Nephron (organoid): ENCODE data around the gene FTSJ3.

Experiments used
- H3K27ac Mint-ChIP-seq, 3 experiments: 2 replicates each; pipeline ENCODE4 v1.8.0; 2020; ENCODE audit warnings: mixed read lengths in 3 of 3, mild to moderate bottlenecking in 2 of 3, moderate library complexity in 1 of 3
- H3K27me3 Mint-ChIP-seq: 2 replicates; pipeline ENCODE4 v1.8.0; 2021; ENCODE audit warnings: low read depth, mild to moderate bottlenecking, moderate library complexity, mixed read lengths
- H3K36me3 Mint-ChIP-seq: 2 replicates; pipeline ENCODE4 v1.8.0; 2020; ENCODE audit warnings: low read depth, mixed read lengths
- H3K4me1 Mint-ChIP-seq: 2 replicates; pipeline ENCODE4 v1.8.0; 2020; ENCODE audit warnings: mixed read lengths
- H3K4me3 Mint-ChIP-seq, 3 experiments: 2 replicates each; pipeline ENCODE4 v1.8.0; 2020; ENCODE audit warnings: mild to moderate bottlenecking in 3 of 3, mixed read lengths in 3 of 3, moderate library complexity in 2 of 3
- H3K9me3 Mint-ChIP-seq: 2 replicates; pipeline ENCODE4 v1.8.0; 2020; ENCODE audit warnings: mixed read lengths
- CTCF ChIP-seq, 3 experiments: fragments of 200-600 bp; sonication (generic); IDR thresholded peaks; one replicate each; pipeline ENCODE4 v1.5.0; 2021; ENCODE audit warnings: antibody characterized with exemption in 3 of 3; ENCODE audit not compliant: unreplicated experiment in 3 of 3

Gene FTSJ3

GRCh38 chr17:63833741-63834373 lies 6.4 kb upstream of the FTSJ3 start:
- Mint-ChIP-seq H3K4me3 (peak overlapping the region in 1 of 3 experiments; percentile 29), H3K27me3 (no peaks in the 10 kb centered on the region), H3K36me3 (peaks cover 70% of the 10 kb centered on the region), H3K27ac (peak overlapping the region in 1 of 3 experiments; percentile 71), H3K4me1 (peaks cover 10% of the 10 kb centered on the region), H3K9me3 (no peaks in the 10 kb centered on the region)
- no peak for TF ChIP-seq CTCF (IDR thresholded peaks at IDR 0.05; ENCODE audit: unreplicated experiment in 3 of 3)

- Mint-ChIP-seq H3K27ac (no peak overlapping the region), H3K4me1 (peaks cover 9% of the 10 kb centered on the region), H3K27me3 (no peaks in the 10 kb centered on the region), H3K4me3 (no peak overlapping the region), H3K9me3 (no peaks in the 10 kb centered on the region), H3K36me3 (peaks cover 73% of the 10 kb centered on the region)
- TF ChIP-seq CTCF (IDR thresholded peaks at IDR 0.05; ENCODE audit: unreplicated experiment in 3 of 3): no peak
Observed at GRCh38 chr17:63833026-63833740, 5.7 kb upstream of the FTSJ3 start.

DNA sequence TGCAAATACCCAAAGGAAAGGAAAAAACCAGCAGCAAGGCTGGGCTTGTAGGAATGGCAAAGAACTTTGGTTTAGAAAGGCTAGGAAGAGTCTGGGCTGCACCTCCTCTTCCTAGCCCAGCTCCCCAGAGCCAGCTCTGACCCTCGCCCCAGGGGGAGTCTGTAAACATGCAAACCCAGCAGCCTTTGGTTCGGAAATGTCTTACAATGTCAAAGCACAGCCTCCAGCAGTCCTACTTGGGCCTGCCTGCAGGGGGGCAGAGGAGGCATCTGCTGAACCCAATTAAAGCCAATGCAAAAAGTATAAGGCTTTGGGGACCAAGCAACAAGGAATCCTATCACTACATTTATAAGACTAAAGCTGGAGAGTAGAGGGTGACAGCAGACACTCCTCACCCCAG lies 5.0 kb upstream of the FTSJ3 start:
- Mint-ChIP-seq H3K4me3 (no peak overlapping the region), H3K27ac (no peak overlapping the region), H3K9me3 (no peaks in the 10 kb centered on the region), H3K27me3 (no peaks in the 10 kb centered on the region), H3K36me3 (peaks cover 76% of the 10 kb centered on the region), H3K4me1 (peaks cover 15% of the 10 kb centered on the region)
- no peak for TF ChIP-seq CTCF (IDR thresholded peaks at IDR 0.05; ENCODE audit: unreplicated experiment in 3 of 3)

DNA sequence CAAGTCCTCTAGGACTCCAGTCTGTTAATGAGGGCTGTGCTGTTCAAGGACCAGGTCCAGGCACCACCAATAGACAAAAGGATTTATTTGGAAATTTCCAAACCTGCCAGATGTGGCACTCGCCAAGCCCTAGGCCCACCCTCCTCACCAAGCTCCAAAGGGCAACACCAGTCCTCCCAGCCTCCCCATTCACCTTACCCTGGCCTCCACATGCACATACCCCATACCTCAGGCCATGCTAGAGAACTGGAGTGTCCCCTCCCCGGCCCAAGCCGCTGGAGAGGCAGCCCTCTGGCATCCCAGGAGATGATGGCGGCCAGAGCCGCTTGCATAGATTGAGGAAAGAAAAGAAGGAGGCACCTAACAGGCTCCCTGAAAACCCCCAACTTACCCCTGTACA lies 4.6 kb upstream of the FTSJ3 start:
- H3K4me1 Mint-ChIP-seq: peaks cover 20% of the 10 kb centered on the region

DNA sequence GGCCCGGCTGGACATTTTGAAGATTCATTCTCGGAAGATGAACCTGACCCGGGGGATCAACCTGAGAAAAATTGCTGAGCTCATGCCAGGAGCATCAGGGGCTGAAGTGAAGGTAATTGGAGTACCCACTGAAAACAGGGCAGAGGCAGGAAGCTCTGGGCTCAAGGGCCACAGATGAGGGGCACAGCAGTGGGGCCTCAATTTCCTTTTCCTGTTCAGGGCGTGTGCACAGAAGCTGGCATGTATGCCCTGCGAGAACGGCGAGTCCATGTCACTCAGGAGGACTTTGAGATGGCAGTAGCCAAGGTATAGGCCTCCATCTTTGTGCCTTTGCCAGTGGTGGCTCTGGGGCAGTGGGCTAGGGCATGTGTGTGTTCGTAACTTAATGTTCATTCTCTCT lies 4.0 kb upstream of the FTSJ3 start:
- no peak overlapping the region for H3K27ac Mint-ChIP-seq
- TF ChIP-seq CTCF (IDR thresholded peaks at IDR 0.05; ENCODE audit: unreplicated experiment in 3 of 3): no peak
- no peak overlapping the region for H3K4me3 Mint-ChIP-seq
- H3K9me3 Mint-ChIP-seq: no peaks in the 10 kb centered on the region
- H3K36me3 Mint-ChIP-seq: peaks cover 74% of the 10 kb centered on the region
- peaks cover 25% of the 10 kb centered on the region for H3K4me1 Mint-ChIP-seq
- no peaks in the 10 kb centered on the region for H3K27me3 Mint-ChIP-seq

More for the DNA sequence above, 4.6 kb upstream of the FTSJ3 start:
- peaks cover 74% of the 10 kb centered on the region for H3K36me3 Mint-ChIP-seq
- H3K9me3 Mint-ChIP-seq: no peaks in the 10 kb centered on the region
- H3K27me3 Mint-ChIP-seq: no peaks in the 10 kb centered on the region
- no peak overlapping the region for H3K4me3 Mint-ChIP-seq
- no peak for TF ChIP-seq CTCF (IDR thresholded peaks at IDR 0.05; ENCODE audit: unreplicated experiment in 3 of 3)
- H3K27ac Mint-ChIP-seq: no peak overlapping the region
